ENCODE measurements around the gene EHBP1.
A peak's percentile ranks its signal among the peaks of the same experiment; 100 is the strongest.

DNA sequence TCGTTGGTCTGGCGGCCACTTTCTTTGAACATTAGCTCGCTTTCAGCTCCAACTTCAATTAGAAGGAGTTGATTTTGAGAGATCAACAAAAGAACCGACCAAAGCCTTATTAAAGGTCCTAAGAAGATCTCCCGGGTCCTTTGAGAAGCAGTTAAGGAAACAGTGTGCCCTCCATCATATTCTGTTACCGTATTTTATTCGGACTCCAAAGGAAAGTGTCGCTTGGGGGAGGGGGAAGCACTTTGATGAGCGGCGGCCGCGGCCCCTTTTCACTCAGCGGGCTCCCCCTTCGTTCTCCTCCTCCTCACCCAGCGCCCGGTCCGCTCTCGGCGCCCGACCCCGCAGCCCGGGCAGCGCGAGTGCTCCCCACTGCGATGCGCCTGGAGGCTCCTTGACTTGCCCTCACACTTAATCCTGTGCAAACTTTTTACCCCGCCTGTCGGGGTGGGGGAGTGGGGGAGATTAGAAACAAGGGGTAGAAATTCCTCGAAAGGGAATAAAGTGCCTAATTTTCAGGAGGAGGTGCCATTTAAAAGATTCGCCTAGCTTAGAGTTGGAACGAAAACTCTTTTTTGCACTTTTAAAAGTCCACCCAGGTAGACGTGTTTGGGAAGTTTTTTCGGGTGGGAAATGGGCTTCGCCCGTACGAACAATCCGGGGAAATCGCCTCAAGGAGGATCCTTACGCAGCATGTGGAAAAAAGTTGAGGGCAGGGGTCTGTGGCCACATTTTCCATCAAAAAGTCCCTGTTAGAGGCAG is 343.9 kb downstream of the EHBP1 start:
- TF ChIP-seq CTCF (IDR thresholded peaks at IDR 0.05; ENCODE audit: low read depth, low read length, poor library complexity, severe bottlenecking) (no peak), EZH2phosphoT487 (IDR thresholded peaks at IDR 0.05; ENCODE audit: borderline replicate concordance, low read length) (peak; percentile 62; the same call in 1 of the 2 replicates)
